Measurements from ENCODE around the gene C20orf204. TPM values are rescaled to one million over a fixed set of nuclear protein-coding genes. Genes with fewer than 3 reads are reported as not detected.

Gene C20orf204
- total and polyA plus RNA-seq, 2 of the 8 experiments (the other 6 are each of a cell fraction or from before 2014, with no cell fraction given), result 0.39 to 0.52 TPM

- Histone ChIP-seq H3K27me3 (replicated peaks in 1 of 4; ENCODE audit: control insufficient read depth in 3 of 4, extremely low read depth in 1 of 4, insufficient read depth in 3 of 4, low read length in 3 of 4) (peaks cover 31 to 47% (median 39%) of the 10 kb centered on the region in 4 experiments), H3K36me3 (ENCODE audit: control insufficient read depth in 2 of 4, insufficient read depth in 4 of 4, low read length in 3 of 4) (peaks cover 0 to 10% (median 0%) of the 10 kb centered on the region in 4 experiments; a peak in 1 of 8 replicates), H3K4me1 (replicated peaks in 1 of 4; ENCODE audit: control insufficient read depth in 3 of 4, insufficient read depth in 4 of 4, low read length in 3 of 4) (peaks cover 0 to 30% (median 14%) of the 10 kb centered on the region in 4 experiments; a peak in 6 of 7 replicates), H3K56ac (replicated peaks; ENCODE audit: insufficient read length, low read depth, low read length) (no peak overlapping the region), H2BK15ac (ENCODE audit: low read length) (peak overlapping the region; percentile 61; the same call in 1 of the 2 replicates), H2AFZ (ENCODE audit: low read length) (no peak overlapping the region), H2BK12ac (ENCODE audit: low read depth, low read length) (peak overlapping the region; percentile 60; the same call in 1 of the 2 replicates), H3K9ac (replicated peaks in 1 of 4; ENCODE audit: extremely low read depth in 1 of 4, low read depth in 3 of 4, low read length in 3 of 4) (no peak overlapping the region), H4K91ac (replicated peaks; ENCODE audit: insufficient read length, low read length) (no peak overlapping the region), H2BK120ac (replicated peaks; ENCODE audit: low read depth, low read length) (no peak overlapping the region), H2BK20ac (ENCODE audit: low read length) (no peak overlapping the region), H3K4me3 (ENCODE audit: extremely low read depth in 1 of 4, insufficient read depth in 2 of 4, low read depth in 3 of 4, low read length in 4 of 4) (no peak overlapping the region), H3K79me1 (ENCODE audit: low read depth, low read length) (no peaks in the 10 kb centered on the region), H3K4me2 (ENCODE audit: insufficient read depth in 1 of 2, low read depth in 2 of 2, low read length in 2 of 2) (no peak overlapping the region), H2AK5ac (ENCODE audit: low read depth, low read length) (no peak overlapping the region), H3K23ac (ENCODE audit: insufficient read length) (no peak overlapping the region), H4K20me1 (replicated peaks in 1 of 2; ENCODE audit: control insufficient read depth in 1 of 2, insufficient read depth in 2 of 2, low read length in 2 of 2) (no peaks in the 10 kb centered on the region), H3K14ac (ENCODE audit: insufficient read length) (no peak overlapping the region), H3K79me2 (ENCODE audit: control insufficient read depth in 1 of 2, insufficient read depth in 2 of 2, low read length in 2 of 2) (no peaks in the 10 kb centered on the region), H2BK5ac (ENCODE audit: low read depth, low read length) (no peak overlapping the region), H3K23me2 (ENCODE audit: low read depth, low read length) (peaks cover 4% of the 10 kb centered on the region; the same call in 1 of the 2 replicates), H3K18ac (ENCODE audit: extremely low read depth, low read length) (no peak overlapping the region), H4K8ac (ENCODE audit: extremely low read depth, insufficient read depth, low read length) (peak overlapping the region; percentile 51; the same call in 1 of the 2 replicates), H3K9me3 (ENCODE audit: insufficient read depth in 2 of 2, low read depth in 1 of 2, low read length in 1 of 2) (no peaks in the 10 kb centered on the region), H3K27ac (ENCODE audit: low read depth, low read length) (no peak overlapping the region), H3K4ac (replicated peaks; ENCODE audit: insufficient read length, low read depth, low read length) (no peak overlapping the region), H4K5ac (ENCODE audit: insufficient read length, low read depth, low read length) (no peak overlapping the region)
- no peak for FAIRE-seq
- WGBS, 2 experiments (ENCODE audit: extremely low coverage in 1 of 2, insufficient coverage in 1 of 2, insufficient read length in 1 of 2, insufficient replicate concordance in 2 of 2, low coverage in 1 of 2, low lambda C conversion rate in 2 of 2, missing lambda C conversion rate in 1 of 2), result 80% methylated on average over 6 of the region's 10 CpGs; no CpG with 5 or more reads in 1 of the 2 experiments
- DNase-seq (ENCODE audit: low read depth in 1 of 2, low spot score in 2 of 2), result no peak
- CTCF ChIA-PET (ENCODE audit: partially characterized antibody), result interaction anchor here (0.7 to 15.0 kb wide), 9 partner anchors 9 to 100 kb away, joined by 3 to 139 read pairs (median 11); partner anchors contain the start of genes LKAAEAR1, OPRL1, PRPF6 and RGS19
- POLR2A ChIA-PET (ENCODE audit: partially characterized antibody), result interaction anchor here (1.6 to 3.7 kb wide), 3 partner anchors 10 to 16 kb away, joined by 5 to 24 read pairs (median 7); partner anchors contain the start of gene TCEA2
- TF ChIP-seq PHF8 (conservative IDR thresholded peaks at IDR 0.05; ENCODE audit: low read depth, low read length) (no peak), TAF7 (optimal IDR thresholded peaks at IDR 0.05; ENCODE audit: borderline replicate concordance, low read depth, low read length) (no peak), USF2 (IDR thresholded peaks at IDR 0.05; ENCODE audit: low read length) (no peak), RFX5 (IDR thresholded peaks at IDR 0.05; ENCODE audit: borderline replicate concordance, low read depth, low read length) (no peak), GABPA (IDR thresholded peaks at IDR 0.05; ENCODE audit: borderline replicate concordance, insufficient read depth, low read length) (no peak), ATF2 (IDR thresholded peaks at IDR 0.05; ENCODE audit: low read length) (no peak), EZH2 (IDR thresholded peaks at IDR 0.05; ENCODE audit: low read depth, low read length, severe bottlenecking) (no peak), KDM5A (IDR thresholded peaks at IDR 0.05; ENCODE audit: low read length) (no peak)
These were observed 16.3 kb downstream of the C20orf204 start for GRCh38 chr20:64052326-64052722.
